NCI-H2196 treated with DMSO at 0.1 percent for 48 hours (cell line): Measurements from ENCODE around the gene C1QTNF1.
A peak's percentile ranks its signal among the peaks of the same experiment; 100 is the strongest.

ENCODE experiments used
- DNase-seq: peaks from one replicate; lab custom pipeline; 2025; ENCODE audit not compliant: unreplicated experiment; lab: John Stamatoyannopoulos, UW

The C1QTNF1 gene

DNA sequence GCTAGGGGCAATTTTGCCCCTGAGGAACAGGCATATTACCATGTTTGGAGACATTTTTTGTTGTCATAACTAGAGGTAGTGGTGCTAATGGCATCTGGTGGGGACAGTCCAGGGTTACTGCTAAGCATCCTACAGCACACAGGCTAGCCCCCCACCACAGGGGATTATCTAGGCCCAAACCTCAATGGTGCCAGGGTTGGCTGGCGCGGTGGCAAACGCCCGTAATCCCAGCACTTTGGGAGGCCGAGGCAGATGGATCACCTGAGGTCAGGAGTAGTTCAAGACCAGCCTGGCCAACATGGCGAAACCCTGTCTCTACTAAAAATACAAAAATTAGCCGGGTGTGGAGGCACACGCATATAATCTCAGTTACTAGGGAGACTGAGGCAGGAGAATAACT lies 15.2 kb downstream of the C1QTNF1 start:
- no peak for DNase-seq

DNA sequence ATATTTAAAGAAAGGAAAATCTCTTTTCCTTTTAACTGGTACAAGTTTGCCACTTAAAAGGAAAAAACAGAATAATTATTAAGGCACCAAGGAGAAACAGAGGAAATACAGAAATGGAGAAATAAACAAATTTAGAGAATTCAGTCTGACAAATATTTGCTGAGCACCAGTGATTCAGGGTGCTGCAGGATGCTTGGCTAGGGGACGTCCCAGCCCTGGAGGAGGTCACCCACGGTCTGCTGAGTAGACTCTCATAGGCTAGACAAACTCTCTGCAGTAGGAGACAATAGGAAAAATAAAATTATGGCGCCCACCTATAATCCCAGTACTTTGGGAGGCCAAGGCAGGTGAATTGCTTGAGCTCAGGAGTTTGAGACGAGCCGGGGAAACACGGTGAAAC lies 15.9 kb downstream of the C1QTNF1 start:
- no peak for DNase-seq

DNA sequence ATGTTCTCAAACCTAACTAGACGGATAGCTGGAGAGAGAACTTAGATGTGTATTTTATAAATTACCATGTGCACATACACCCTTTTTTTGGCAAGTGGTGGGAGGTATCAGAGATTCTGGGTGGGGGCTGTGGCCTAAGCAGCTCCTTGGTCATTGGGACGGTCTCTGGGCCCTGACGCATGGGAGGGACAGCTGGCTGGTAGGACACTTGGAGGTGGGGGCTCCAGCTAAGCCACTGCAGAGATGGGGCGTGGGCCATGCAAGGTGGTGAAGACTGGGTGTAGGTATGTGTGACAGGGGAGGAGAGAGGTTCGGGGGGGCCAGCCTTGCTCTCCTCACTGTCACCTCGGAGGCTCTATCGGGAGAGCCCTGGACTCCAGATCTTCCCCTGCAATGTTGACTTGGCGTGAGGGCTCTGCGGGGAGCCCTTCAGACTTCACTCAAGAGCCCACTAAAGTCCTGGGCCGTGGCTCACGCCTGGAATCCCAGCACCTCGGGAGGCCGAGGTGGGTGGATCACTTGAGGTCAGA lies 17.1 kb downstream of the C1QTNF1 start:
- DNase-seq = no peak

DNA sequence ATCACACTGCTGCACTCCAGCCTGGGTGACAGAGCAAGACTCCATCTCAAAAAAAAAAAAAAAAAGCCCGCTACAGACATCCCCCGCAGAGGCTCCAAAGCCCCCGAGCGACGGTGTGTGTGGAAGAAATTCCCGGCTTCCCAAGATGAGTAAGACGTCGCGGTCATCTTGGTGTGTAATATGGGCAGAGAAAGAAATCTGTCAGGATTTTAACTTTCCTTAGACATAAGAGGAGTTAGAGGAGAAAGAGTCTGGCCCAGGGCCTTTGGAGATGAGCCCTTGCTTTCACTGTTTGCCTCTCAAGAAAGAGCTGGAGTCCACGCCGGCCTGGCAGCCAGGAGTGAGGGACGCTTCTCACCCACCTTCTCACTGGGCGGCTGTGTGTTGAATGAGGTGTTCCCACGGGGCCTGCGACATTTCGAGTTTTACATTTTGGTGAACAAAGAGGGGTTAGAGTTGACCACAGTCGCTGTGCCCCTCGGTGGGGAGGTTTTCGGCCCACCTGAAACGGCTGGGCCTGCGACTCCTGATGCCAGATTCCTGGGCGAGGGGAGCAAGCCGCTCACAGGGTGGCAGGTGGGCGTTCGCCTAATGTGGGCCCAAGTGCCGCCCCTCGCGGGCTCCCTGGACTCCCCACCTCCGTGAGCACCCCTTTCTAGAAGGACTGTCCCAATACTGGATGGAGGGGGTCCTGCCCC lies 17.9 kb downstream of the C1QTNF1 start:
- no peak for DNase-seq

DNA sequence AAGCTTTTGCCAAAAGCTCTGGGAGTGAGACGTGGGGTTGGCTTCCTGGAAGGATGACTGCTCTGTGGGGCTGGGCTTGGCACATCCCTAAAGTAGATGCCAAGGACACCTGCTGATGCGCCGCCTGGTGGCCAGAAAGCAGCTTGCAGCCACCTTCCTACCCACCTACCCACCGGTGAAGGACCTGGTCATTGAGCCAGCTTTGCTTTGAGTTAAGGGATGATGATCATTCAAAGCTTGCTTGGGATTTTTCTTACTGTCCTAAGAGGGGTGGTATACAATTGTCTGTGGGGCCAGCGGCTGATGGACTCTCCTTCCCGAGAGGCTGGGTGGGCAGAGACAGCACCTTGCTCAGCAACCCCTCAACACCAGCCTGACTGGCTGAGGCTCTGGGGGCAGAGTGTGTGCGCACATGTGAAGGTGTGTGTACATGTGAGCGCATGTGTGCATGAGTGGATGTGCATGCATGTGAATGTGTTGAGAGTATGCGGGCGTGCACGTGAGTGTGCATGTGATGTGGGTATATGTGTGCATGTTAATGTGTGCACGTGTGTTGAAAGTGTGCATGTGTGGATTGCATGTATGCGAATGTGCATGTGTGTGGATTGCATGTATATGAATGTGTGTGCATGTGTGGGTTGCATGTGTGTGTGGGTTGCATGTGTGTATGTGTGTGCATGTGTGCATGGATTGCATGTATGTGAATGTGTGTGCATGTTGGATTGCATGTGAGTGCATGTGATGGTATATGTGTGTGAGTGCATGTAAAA lies 18.6 kb downstream of the C1QTNF1 start:
- peak; percentile 70 for DNase-seq

DNA sequence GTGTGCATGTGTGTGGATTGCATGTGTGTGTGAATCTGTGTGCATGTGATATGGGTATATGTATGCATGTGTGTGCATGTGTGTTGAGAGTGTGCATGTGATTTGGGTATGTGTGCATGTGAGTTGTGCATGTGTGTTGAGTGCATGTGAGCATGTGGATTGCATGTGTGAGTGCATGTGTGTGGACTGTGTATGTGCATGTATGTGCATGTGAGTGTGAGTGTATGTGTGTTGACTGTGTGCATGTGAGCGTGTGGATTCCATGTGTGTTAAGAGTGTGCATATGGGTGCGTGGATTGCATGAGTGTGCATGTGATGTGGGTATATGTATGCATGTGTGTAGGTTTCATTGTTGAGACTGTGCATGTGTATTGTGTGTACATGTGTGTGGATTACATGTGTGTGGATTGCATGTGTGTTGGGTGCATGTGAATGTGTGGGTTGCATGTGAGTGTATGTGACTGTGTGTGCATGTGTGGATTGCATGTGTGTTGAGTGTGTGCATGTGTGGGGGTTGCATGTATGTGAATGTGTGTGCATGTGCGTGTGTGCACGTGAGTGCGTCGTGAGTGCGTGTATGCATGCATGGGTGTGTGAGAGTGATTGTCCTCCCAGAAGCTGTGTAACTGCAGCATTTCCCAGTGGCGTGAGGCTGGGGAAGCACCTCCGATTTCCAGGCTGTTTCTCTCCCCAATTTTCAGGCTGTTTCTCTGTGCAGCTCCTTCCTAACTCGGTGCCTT lies 19.4 kb downstream of the C1QTNF1 start:
- DNase-seq = no peak

DNA sequence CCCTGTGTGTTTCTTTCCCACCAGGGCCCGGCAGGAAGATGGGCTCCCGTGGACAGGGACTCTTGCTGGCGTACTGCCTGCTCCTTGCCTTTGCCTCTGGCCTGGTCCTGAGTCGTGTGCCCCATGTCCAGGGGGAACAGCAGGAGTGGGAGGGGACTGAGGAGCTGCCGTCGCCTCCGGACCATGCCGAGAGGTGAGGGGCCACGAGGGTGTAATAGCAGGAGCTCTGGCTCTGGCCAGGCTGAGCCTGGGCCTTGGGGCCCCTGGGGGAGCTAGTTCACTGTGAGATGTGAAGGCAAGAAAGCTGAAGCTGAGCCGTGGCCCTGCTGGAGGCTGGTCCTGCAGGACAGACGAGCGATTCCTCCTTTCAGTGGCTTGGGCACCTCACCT lies 20.0 kb downstream of the C1QTNF1 start:
- no peak for DNase-seq

DNA sequence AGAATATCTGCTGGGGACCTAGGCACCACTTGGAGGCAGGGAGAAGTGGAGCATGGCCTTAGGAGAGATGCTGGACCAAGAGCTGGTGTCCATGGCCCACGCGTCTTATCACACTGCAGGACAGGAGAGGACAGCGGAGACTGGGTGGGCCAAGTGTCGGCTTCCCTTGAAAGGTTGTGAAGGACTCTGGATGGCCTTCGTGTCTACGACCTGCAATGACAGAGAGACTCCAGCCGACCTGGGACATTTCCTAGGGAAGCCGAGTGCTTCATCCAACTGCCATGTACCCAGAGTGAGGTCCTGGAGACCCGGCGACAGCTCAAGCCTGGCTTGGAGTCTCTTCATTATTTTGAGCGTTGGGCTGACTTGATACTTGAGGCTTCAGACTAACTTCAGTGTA lies 20.5 kb downstream of the C1QTNF1 start:
- DNase-seq = no peak

DNA sequence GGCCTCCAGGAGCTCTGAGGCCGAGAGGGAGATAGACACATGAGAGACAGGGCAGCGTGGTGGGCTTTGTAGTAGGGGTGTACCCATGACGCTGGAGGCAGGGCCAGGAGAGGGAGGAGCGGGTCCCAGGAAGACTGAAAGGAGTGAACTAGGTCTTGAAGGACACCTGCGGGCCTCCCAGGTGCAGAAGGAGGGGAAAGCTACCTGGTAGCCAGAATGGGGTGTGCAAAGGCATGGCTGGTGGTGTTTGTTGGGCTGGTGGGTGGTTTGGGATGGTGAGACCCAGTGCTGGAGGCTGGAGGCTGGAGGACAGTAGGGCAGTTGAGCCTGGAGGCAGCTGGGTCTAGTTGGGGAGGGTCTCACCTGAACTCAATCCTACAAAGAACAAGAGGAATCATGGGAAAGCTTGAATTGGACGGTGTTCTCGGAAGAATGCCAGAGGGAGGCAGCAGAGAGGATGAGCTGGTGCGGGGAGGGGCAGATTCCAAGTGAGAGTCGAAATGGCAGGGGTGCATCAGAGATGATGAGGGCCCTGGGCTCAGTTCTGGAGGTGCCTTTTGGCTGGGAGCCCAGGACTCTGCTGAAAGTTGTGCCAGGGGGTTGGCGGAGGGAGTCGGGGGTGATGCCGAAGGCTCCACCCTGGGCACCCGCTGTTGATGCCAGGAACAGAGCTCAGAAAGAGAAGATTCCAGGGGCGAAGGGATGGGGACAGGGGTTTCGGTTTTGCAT lies 21.2 kb downstream of the C1QTNF1 start:
- no peak for DNase-seq

DNA sequence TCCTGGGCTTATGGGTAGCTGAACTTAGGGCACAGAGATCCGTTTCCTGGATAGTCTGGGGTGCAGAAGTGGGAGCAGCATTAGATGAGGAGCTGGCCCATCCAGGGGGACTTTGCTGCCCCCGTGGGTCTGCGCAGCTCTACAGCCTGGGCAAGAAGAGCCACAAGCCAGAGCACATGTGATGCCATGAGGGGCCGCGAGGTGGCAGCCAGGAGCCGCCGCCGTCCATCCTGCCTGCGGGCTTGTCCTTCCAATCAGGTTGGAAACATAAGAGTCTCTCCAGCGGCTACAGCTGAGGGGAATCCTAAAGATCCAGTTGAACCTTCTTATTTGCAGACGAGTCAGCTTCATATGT lies 21.9 kb downstream of the C1QTNF1 start:
- peak; percentile 72 for DNase-seq

DNA sequence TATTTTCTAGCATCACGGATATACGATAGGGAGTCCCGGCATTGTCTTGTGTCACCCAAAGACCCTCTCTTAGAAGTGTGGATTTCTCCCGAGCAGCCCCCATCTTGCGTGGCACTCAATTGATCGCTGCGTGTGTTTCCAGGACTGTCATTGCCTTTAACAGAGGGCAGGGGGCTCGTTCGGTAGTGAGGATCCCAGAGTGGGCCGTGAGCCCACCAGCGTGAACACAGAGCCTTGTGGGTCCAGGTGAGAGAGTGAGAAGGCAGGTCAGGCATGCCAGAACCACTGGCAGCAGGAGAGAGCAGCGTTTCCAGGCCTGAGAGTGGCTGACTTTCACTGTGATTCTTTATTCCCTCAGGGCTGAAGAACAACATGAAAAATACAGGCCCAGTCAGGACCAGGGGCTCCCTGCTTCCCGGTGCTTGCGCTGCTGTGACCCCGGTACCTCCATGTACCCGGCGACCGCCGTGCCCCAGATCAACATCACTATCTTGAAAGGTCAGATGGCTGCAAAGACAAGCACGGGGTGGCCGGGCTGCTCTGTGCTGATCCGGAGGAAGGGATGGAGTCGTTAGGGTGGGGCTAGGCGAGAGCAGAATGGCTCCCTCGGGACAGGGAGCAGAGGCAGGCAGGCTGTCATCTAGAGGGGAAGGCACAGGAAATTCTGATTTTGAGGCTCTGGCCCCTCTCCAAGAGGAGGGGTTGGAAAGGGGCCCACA lies 22.4 kb downstream of the C1QTNF1 start:
- DNase-seq = no peak

DNA sequence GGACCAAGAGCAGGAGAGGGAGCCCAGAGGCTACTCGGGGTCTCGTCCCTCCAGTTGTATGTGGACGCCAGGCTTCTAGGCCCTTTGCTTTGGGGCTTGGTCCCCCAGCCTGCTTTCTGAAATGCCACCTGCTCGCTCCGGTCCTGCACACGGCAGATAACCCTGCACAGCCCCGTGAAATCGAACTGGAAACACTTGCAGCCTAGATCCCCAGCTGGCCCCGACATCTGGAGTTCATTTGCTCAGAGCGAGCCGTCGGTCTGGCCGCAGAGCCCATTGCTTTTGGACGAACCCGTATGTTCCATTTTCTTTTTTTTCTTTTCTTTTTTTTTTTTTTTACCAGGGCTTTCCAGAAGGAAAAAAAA lies 22.9 kb downstream of the C1QTNF1 start:
- no peak for DNase-seq

DNA sequence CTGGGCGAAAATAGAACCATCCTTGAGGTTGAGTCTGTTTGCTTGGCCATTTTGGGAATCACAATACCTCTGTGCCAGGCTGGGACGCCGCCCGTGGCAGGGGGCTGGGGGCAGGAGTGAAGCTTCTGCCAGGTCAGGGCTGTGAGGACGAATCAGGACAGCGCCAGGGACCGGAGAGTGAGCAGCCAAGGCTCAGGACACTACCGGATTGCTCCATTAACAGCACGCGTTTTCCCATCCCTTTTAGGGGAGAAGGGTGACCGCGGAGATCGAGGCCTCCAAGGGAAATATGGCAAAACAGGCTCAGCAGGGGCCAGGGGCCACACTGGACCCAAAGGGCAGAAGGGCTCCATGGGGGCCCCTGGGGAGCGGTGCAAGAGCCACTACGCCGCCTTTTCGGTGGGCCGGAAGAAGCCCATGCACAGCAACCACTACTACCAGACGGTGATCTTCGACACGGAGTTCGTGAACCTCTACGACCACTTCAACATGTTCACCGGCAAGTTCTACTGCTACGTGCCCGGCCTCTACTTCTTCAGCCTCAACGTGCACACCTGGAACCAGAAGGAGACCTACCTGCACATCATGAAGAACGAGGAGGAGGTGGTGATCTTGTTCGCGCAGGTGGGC lies 23.4 kb downstream of the C1QTNF1 start:
- DNase-seq = no peak

DNA sequence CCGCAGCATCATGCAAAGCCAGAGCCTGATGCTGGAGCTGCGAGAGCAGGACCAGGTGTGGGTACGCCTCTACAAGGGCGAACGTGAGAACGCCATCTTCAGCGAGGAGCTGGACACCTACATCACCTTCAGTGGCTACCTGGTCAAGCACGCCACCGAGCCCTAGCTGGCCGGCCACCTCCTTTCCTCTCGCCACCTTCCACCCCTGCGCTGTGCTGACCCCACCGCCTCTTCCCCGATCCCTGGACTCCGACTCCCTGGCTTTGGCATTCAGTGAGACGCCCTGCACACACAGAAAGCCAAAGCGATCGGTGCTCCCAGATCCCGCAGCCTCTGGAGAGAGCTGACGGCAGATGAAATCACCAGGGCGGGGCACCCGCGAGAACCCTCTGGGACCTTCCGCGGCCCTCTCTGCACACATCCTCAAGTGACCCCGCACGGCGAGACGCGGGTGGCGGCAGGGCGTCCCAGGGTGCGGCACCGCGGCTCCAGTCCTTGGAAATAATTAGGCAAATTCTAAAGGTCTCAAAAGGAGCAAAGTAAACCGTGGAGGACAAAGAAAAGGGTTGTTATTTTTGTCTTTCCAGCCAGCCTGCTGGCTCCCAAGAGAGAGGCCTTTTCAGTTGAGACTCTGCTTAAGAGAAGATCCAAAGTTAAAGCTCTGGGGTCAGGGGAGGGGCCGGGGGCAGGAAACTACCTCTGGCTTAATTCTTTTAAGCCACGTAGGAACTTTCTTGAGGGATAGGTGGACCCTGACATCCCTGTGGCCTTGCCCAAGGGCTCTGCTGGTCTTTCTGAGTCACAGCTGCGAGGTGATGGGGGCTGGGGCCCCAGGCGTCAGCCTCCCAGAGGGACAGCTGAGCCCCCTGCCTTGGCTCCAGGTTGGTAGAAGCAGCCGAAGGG lies 24.2 kb downstream of the C1QTNF1 start:
- DNase-seq = no peak

DNA sequence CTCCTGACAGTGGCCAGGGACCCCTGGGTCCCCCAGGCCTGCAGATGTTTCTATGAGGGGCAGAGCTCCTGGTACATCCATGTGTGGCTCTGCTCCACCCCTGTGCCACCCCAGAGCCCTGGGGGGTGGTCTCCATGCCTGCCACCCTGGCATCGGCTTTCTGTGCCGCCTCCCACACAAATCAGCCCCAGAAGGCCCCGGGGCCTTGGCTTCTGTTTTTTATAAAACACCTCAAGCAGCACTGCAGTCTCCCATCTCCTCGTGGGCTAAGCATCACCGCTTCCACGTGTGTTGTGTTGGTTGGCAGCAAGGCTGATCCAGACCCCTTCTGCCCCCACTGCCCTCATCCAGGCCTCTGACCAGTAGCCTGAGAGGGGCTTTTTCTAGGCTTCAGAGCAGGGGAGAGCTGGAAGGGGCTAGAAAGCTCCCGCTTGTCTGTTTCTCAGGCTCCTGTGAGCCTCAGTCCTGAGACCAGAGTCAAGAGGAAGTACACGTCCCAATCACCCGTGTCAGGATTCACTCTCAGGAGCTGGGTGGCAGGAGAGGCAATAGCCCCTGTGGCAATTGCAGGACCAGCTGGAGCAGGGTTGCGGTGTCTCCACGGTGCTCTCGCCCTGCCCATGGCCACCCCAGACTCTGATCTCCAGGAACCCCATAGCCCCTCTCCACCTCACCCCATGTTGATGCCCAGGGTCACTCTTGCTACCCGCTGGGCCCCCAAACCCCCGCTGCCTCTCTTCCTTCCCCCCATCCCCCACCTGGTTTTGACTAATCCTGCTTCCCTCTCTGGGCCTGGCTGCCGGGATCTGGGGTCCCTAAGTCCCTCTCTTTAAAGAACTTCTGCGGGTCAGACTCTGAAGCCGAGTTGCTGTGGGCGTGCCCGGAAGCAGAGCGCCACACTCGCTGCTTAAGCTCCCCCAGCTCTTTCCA lies 25.1 kb downstream of the C1QTNF1 start:
- DNase-seq = no peak

DNA sequence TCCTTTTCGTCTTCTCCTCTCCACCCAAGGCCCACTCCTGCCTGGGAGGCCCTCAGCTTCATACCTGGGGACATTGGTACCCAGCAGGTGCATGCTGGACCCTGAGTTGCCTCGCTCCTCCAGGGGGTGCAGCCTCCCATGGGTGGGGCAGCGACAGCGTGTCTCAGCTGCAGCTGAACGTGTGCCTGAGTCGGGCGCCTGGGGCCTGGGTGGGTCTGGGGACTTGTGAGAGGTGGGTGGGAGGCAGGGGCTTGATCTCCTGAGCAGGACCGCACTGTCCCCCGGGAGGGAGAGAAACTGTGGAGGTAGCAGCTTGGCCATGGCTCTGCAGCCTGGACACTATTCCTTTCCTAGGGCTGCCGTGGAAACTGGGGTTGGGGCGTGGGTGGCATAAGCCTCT lies 25.9 kb downstream of the C1QTNF1 start:
- DNase-seq = no peak

DNA sequence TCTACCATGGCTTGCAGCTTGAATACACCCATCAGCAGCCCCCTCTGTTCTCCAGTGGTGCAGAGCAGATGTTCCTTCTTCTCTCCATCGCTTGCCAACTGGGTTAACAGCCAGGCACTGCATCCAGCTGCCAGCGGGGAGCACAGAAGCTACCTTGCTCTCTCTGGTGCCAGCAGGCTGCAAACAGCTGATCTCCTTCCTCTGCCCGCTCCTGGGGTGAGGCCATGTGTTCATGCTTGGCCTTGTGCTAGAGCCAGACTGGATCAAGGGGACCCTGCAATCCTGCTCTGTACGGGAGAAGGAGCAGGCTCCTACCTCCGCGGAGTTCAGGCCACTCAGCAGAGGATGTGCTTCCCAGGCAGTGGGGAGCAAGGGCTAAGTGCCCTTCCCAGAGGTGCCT lies 26.6 kb downstream of the C1QTNF1 start:
- no peak for DNase-seq

DNA sequence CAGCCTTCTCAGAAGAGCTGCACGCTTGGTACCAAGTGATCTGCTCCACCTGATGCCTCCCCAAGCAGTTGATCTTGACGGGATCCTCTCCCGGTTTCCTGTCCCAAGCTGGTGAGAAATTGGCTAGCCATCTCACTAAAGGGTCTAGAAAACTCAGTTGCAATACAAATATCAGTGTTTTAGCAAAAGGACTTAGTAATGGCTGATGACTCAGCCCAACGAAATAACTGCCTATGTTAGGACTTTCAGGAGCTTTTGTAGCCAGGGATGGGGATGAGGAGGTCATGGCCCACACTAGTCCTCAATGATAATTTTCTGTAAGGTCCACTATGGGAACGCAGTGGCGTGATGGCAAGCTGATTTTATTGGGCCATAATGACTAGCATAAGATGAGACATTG lies 27.3 kb downstream of the C1QTNF1 start:
- DNase-seq = no peak
